GM21526 (cell line): ENCODE data around the gene TSPOAP1.

ENCODE experiments used
- ATAC-seq: cut with Tn5 transposase; IDR thresholded peaks from one replicate; pipeline ENCODE4 v1.9.1; 2021; ENCODE audit warnings: moderate library complexity; ENCODE audit not compliant: unreplicated experiment, low FRiP score

TSPOAP1 gene

DNA sequence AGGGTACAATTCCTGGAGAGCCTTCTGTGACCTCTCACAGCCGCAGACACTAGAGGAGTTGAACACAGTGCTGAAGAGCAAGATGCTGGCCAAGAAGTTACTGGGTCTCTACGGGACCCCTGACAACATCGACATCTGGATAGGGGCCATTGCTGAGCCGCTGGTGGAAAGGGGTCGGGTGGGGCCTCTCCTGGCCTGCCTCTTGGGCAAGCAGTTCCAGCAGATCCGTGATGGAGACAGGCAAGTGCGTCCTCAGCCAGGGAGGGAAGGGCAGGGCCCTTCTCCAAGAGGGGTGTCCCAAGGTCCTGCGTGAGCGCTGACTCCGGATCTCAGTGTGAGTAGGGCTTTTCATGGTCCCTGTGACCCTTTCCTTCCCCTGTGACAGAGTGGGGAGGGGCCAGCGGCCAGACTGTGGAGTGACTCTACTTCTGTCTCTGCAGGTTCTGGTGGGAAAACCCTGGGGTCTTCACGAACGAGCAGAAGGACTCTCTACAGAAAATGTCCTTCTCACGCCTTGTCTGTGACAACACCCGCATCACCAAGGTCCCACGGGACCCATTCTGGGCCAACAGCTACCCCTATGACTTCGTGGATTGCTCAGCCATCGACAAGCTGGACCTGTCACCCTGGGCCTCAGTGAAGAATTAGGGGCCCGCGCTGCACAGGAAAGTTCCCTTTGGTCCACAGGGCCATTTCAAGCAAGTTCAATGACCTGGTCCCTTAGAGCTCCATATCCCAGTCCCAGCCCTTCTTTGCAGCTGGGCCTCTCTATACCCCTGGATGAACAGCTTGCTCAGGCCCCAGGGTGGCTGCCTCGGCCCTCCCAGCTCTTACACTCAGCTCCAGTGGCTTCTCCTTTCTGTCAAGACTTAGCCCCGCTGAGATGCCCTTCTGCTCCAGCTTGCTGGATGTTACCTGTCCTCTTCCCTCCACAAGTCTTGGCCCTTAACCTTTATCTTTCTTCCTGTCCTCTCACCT lies 61.0 kb downstream of the TSPOAP1 start:
- no peak for ATAC-seq

DNA sequence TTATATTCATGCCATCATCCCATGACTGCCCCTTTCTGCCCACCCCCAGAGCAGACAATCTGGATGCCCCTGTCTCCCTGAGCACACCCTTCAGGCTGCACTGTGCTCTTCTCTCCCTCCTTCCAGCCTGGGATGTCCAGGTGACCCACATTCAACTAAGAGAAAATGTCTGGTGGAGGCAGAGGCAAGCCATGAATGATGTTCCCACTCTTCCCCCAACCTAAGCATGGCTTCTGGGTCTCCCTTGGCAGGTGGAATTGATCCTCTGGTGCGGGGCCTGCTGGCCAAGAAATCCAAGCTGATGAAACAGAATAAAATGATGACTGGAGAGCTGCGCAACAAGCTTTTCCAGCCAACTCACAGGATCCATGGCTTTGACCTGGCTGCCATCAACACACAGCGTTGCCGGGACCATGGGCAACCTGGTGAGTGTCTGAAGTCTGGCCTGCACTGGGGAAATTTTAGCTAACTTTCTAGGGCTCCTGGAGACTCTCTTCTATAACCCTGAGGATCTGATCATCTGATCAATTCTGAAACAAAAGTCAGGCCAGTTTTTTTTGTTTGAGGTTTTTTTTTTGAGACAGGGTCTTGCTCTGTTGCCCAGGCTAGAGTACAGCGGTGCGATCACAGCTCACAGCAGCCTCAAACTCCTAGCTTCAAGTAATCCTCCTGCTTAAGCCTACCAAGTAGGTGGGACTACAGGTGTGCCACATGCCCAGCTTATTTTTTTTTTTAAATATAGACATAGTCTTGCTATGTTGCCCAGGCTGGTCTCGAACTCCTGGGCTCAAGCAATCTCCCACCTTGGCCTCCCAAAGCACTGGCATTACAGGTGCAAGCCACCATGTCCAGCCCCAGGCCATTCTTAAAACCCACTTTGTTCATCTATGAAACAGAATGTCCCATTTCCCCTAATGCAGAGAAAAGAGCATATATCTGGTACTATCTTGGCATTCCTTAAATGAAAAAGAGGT lies 62.4 kb downstream of the TSPOAP1 start:
- ATAC-seq: no peak

DNA sequence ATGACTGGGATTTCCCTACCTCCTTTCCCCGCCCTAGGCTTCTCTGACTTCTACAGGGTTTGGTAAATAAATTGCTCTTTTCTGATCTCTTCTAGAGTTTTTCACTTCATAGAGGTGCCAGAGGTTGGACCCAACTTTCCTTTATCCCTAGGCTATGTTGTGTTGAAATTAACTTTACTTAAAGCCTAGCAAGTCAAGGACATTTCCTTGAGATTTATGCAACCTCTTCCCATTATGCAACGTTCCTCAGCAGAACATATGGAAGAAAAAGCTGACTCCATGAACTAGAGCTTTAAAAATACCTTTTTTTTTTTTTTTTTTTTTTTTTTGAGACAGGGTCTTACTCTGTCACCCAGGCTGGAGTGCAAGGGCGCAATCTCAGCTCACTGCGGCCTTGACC lies 63.3 kb downstream of the TSPOAP1 start:
- ATAC-seq: no peak

DNA sequence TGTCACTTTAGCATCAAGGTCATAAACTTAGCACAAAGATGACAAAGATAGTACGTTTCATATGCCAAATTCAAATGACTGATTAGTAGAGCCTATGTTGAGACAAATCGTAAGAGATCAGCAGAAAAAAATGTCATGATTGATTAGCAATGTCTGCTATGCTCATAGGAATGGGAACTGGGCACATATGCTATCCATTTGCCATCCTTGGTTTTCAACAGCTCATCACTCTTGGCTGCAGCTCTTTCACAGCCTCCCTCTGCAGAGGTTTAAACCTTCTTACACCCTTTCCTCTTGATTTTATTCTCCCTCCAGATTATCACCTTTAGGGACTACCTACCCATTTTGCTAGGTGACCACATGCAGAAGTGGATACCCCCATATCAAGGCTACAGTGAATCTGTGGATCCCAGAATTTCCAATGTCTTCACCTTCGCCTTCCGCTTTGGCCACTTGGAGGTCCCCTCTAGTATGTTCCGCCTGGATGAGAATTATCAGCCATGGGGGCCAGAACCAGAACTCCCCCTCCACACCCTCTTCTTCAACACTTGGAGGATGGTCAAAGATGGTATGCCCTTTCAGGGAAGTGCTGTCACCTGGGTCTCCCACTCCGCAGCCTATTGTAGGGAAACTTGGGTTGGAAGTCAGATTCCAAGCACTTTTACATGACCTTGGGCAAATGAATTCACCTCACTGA lies 64.0 kb downstream of the TSPOAP1 start:
- ATAC-seq: no peak

DNA sequence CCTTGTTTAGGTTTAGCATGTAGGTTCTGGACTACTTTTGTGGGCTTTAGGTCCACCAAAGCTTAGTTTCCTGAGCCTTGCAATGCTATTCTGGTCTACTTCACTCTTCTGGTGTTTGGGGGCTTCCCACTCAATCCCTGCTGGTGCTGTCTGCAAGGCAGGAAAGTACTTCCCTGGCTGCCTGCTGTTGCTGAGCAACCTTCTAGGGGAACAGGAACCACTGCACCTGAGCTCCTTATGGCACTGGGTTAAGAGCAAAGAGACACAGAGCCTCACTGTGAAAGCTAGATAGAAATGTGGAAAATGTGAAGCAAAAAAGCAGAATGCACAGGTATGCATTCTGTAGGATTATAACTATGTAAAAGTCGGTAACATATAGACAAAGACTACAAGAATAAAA lies 64.8 kb downstream of the TSPOAP1 start:
- ATAC-seq: no peak

DNA sequence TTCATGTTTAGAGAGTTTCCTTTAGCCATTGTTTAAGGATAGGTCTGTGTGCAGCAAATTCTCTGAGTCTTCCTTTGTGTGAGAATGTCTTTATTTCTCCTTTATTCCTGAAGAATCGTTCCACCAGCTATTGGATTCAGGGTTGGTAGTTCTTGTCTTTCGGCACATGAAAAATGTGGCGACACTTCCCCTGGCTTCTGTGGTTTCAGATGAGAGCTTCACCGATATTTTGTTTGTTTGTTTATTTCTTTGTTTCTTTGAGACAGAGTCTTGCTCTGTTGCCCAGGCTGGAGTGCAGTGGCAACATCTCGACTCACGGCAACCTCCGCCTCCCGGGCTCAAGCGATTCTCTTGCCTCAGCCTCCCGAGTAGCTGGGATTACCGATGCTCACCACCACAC lies 66.4 kb downstream of the TSPOAP1 start:
- no peak for ATAC-seq

DNA sequence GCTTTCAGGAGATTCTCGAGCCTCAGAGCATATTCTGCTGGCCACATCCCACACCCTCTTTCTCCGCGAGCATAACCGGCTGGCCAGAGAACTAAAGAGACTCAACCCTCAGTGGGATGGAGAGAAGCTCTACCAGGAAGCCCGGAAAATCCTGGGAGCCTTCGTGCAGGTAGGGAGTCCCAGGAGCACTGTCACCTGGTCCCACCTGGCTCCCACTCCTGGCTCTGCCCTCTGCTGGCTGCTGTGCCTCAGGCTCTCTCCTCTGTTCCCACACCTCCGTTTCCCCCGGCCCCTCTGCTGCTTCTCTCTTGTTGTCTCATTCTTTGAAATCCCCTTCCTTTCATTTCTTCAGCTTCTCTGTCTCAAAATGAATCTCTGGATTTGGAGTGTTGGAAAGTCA lies 73.8 kb downstream of the TSPOAP1 start:
- no peak for ATAC-seq

DNA sequence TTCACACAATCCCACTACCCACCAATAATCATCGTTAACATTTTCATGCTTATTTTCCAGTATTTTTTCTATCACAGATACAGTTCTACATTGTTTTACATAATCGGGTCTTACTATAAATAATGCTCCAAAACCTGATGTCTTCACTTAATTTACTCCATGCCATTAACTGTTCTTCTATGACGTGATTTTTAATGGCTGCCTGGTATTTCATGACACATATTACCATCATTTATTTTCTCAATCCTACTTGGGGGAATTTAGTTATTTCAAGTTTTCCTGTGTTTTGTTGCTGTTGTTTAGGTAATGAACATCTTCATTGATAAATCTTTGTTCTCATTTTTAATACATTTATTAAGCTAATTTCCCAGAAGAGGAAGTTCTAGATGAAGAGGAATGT lies 75.5 kb downstream of the TSPOAP1 start:
- ATAC-seq: no peak

DNA sequence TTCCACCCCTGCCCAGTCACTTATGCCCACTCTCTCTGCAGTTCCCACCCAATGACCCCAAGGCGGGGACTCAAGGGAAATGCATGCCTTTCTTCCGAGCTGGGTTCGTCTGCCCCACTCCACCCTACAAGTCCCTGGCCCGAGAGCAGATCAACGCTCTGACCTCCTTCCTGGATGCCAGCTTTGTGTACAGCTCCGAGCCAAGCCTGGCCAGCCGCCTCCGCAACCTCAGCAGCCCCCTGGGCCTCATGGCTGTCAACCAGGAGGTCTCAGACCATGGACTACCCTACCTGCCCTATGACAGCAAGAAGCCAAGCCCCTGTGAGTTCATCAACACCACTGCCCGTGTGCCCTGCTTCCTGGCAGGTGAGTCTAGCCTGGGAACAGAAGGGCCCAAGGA lies 76.5 kb downstream of the TSPOAP1 start:
- ATAC-seq: no peak
